Parathyroid adenoma (tissue), 2 donors: ENCODE data around the gene AUP1.

ENCODE experiments used
- H2AFZ ChIP-seq: fragments of 300-600 bp; sonication (generic); one replicate; pipeline ENCODE4 v1.7.0; 2017; ENCODE audit warnings: antibody characterized with exemption, mild to moderate bottlenecking
- H3K27ac ChIP-seq: fragments of 300-600 bp; sonication (generic); one replicate; pipeline ENCODE4 v1.7.0; 2017
- H3K27me3 ChIP-seq: fragments of 300-600 bp; sonication (generic); one replicate; pipeline ENCODE4 v1.7.0; 2017; ENCODE audit warnings: low read length; ENCODE audit not compliant: control insufficient read depth, insufficient read depth
- H3K36me3 ChIP-seq: fragments of 300-600 bp; sonication (generic); one replicate; pipeline ENCODE4 v1.7.0; 2017; ENCODE audit warnings: low read length; ENCODE audit not compliant: control insufficient read depth, insufficient read depth
- H3K4me1 ChIP-seq: fragments of 300-600 bp; sonication (generic); one replicate; pipeline ENCODE4 v1.7.0; 2017; ENCODE audit warnings: control low read depth
- H3K4me2 ChIP-seq: fragments of 300-600 bp; sonication (generic); one replicate; pipeline ENCODE4 v1.7.0; 2017; ENCODE audit warnings: low read length
- H3K4me3 ChIP-seq: fragments of 300-600 bp; sonication (generic); one replicate; pipeline ENCODE4 v1.7.0; 2017; ENCODE audit warnings: low read depth, low read length
- H3K79me2 ChIP-seq: fragments of 300-600 bp; sonication (generic); one replicate; pipeline ENCODE4 v1.7.0; 2017; ENCODE audit warnings: control low read depth
- H3K9ac ChIP-seq: fragments of 300-600 bp; sonication (generic); one replicate; pipeline ENCODE4 v1.7.0; 2017; ENCODE audit warnings: mild to moderate bottlenecking
- H3K9me3 ChIP-seq: fragments of 300-600 bp; sonication (generic); one replicate; pipeline ENCODE4 v1.7.0; 2017; ENCODE audit warnings: low read length; ENCODE audit not compliant: control insufficient read depth
- TF ChIP-seq, protein P1 (sequence below): fragments of 300-600 bp; sonication (generic); IDR thresholded peaks from one replicate; pipeline ENCODE4 v1.7.0; 2017; ENCODE audit warnings: antibody characterized with exemption, mild to moderate bottlenecking
- donor health status: primary hyperparathyroidism.

AUP1 gene

DNA sequence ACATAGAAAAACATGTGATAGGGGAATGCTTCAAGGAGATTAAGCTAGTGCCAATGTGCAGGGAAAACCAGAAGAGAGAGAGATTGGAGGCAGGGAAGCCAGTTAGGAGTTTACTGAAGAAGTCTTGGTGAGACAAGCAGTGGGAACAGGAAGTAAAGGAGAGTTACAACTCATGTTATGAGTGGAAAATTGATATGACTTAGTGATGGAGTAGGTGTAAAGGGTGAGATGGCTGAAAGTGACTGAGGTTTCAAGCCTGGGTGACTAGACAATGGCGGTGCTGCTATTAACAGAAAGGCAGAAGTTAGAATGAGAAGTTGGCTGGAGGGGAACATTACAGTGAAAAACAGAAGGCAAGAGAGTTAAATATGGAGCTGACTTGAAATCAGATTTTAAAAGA, 41.6 kb upstream of the AUP1 start:
- Histone ChIP-seq H2AFZ (no peak overlapping the region), H3K27me3 (no peaks in the 10 kb centered on the region), H3K4me2 (no peak overlapping the region), H3K4me1 (no peaks in the 10 kb centered on the region), H3K79me2 (no peaks in the 10 kb centered on the region), H3K4me3 (no peak overlapping the region), H3K36me3 (no peaks in the 10 kb centered on the region), H3K9me3 (no peaks in the 10 kb centered on the region), H3K27ac (no peak overlapping the region), H3K9ac (no peak overlapping the region)
- TF ChIP-seq, protein P1, sequence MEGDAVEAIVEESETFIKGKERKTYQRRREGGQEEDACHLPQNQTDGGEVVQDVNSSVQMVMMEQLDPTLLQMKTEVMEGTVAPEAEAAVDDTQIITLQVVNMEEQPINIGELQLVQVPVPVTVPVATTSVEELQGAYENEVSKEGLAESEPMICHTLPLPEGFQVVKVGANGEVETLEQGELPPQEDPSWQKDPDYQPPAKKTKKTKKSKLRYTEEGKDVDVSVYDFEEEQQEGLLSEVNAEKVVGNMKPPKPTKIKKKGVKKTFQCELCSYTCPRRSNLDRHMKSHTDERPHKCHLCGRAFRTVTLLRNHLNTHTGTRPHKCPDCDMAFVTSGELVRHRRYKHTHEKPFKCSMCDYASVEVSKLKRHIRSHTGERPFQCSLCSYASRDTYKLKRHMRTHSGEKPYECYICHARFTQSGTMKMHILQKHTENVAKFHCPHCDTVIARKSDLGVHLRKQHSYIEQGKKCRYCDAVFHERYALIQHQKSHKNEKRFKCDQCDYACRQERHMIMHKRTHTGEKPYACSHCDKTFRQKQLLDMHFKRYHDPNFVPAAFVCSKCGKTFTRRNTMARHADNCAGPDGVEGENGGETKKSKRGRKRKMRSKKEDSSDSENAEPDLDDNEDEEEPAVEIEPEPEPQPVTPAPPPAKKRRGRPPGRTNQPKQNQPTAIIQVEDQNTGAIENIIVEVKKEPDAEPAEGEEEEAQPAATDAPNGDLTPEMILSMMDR, result no peak

DNA sequence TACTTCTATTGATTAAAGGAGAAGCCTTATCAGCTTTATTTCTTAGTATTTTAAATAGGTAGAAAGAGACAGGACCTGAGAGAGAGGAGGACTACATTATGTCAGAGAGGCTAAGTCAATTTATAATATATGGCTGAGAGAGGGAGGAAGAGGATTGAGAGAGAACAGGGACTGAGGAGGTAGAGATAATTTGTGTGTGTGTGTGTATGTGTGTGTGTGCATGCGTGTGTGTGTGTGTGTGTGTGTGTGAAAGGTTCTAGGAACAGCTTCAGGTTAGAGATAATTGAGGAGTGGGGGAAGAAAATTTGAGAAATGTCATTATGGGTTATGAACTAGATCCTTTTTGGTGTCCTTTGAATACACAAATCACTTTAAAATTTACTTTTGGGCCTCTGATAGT, 40.2 kb upstream of the AUP1 start:
- no peaks in the 10 kb centered on the region for H3K36me3 ChIP-seq
- H3K9ac ChIP-seq, result no peak overlapping the region
- H3K4me3 ChIP-seq, result no peak overlapping the region
- H3K27me3 ChIP-seq, result no peaks in the 10 kb centered on the region
- H3K4me1 ChIP-seq, result no peaks in the 10 kb centered on the region
- no peak overlapping the region for H3K4me2 ChIP-seq
- TF ChIP-seq, protein P1, result no peak
- H3K9me3 ChIP-seq, result no peaks in the 10 kb centered on the region
- no peaks in the 10 kb centered on the region for H3K79me2 ChIP-seq
- no peak overlapping the region for H3K27ac ChIP-seq
- H2AFZ ChIP-seq, result no peak overlapping the region

DNA sequence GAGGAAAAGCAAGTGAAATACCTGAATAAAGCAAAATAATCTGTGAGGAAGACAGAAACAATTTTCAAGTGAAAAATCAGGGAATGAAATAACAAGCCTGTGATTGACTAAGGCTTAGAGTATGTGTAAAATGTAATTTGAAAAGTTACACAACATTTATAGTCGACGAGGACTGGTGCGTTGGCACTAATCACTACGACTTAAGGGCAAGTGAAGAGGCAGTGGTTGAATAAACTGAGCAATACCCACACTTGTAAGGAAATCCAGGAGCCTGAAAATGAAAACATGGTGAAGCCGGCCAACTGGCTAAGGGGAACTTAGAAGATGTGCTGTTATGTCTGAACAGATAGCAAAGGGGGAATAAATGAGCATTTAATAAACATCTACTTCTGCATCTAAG, 38.4 kb upstream of the AUP1 start:
- TF ChIP-seq, protein P1, result no peak

DNA sequence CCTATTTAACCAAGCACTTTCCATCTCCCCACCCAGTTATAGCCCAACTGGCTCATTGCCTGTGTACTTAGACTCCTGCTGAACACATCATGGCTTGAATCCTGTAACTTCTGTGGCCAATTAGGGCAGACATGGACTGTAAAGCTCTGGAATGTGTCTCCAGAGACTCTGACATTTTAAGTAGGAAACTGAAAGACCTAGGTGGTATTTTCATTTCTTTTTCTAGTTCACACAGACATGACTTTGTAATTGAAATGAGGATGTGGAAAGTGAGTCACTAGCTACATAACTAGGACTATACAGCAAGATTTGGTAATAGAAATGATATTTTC, 37.2 kb upstream of the AUP1 start:
- H3K79me2 ChIP-seq, result no peaks in the 10 kb centered on the region
- TF ChIP-seq, protein P1, result no peak
- H3K9me3 ChIP-seq, result no peaks in the 10 kb centered on the region
- H3K27ac ChIP-seq, result no peak overlapping the region
- H3K4me1 ChIP-seq, result no peaks in the 10 kb centered on the region
- no peak overlapping the region for H3K4me3 ChIP-seq
- H3K27me3 ChIP-seq, result no peaks in the 10 kb centered on the region
- no peak overlapping the region for H3K9ac ChIP-seq
- no peaks in the 10 kb centered on the region for H3K36me3 ChIP-seq
- no peak overlapping the region for H3K4me2 ChIP-seq
- H2AFZ ChIP-seq, result no peak overlapping the region

More for the DNA sequence above, 38.4 kb upstream of the AUP1 start:
- Histone ChIP-seq H3K9me3 (no peaks in the 10 kb centered on the region), H3K79me2 (no peaks in the 10 kb centered on the region), H3K9ac (no peak overlapping the region), H3K4me3 (no peak overlapping the region), H3K27ac (no peak overlapping the region), H3K27me3 (no peaks in the 10 kb centered on the region), H3K4me2 (no peak overlapping the region), H3K4me1 (no peaks in the 10 kb centered on the region), H3K36me3 (no peaks in the 10 kb centered on the region), H2AFZ (no peak overlapping the region)

DNA sequence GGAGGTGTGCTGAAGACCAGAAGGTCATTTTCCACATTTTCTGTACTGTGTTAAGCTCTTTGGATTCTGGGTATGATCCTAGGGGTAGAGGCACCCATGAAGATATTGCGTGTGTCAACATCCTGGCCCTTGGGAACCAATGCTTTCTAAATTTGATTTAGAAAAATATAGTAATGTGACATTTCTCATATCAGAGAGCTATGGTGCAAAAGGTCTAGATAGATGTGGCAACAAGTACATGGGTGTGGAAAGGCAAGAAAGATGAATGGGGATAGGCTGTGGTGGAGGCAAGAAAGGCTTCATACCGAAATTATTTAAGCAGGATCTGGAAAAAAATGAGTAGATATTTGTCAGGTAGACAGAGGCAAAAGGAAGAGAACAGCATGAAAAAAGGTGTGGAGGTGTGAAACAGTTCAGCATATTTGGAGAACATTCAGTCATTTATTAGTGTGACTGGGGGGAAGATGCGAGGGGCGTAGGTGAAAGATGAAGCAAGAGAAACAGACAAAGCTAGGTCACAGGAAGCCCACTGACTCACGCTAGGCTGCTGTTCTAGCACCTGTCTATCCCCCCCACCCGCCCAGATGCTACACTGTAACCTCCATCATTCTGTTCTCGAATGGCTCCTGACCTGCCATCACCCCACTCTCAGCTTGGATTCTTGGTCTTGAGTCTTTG, 36.7 kb upstream of the AUP1 start:
- Histone ChIP-seq H3K79me2 (no peaks in the 10 kb centered on the region), H3K4me3 (no peak overlapping the region), H3K4me1 (no peaks in the 10 kb centered on the region), H3K9me3 (no peaks in the 10 kb centered on the region), H3K36me3 (no peaks in the 10 kb centered on the region), H3K27ac (no peak overlapping the region), H2AFZ (no peak overlapping the region), H3K4me2 (no peak overlapping the region), H3K9ac (no peak overlapping the region), H3K27me3 (no peaks in the 10 kb centered on the region)
- TF ChIP-seq, protein P1, result no peak
